GM18870 (cell line): Measurements from ENCODE around the gene ROBO1.

ENCODE experiments used
- ATAC-seq: cut with Tn5 transposase; IDR thresholded peaks from one replicate; pipeline ENCODE4 v1.9.1; 2021; ENCODE audit warnings: moderate library complexity; ENCODE audit not compliant: unreplicated experiment

ROBO1 gene

DNA sequence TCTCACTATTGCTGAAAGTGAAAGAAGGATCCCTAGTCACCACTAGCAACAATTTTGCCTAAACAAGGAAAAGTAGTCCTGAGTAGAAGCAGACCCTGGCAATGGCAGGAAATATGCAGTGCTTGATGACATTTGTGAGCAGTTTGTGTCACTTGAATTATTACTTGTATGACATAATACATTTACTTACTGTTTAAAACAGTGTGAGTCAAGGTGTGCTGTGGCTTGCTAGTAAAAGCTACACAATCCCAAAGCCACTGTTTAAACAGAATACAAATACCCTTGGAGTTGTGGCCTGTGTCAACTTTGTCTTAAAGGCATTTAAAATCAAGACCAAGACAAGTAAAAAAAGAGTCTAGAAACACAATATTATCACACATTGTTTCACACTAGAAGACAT is 775.4 kb downstream of the ROBO1 start:
- ATAC-seq, result no peak

DNA sequence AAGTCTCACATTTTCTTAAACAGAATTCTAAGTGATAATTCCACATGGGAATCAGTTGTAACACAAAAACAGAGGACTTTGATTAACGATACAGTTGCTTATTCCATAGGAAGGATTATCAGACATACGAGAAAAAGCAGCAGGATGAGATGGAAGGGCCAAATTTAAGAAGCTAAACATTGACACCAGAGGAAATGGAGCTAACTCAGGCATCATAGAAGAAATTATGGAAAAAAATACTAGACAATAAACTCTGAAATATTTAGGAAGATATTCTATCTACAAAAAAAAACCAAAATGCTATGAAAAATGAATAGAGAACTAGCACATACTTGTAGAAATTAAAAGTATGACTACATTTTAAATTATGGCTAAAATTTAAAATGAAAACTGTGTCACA is 776.1 kb downstream of the ROBO1 start:
- no peak for ATAC-seq

DNA sequence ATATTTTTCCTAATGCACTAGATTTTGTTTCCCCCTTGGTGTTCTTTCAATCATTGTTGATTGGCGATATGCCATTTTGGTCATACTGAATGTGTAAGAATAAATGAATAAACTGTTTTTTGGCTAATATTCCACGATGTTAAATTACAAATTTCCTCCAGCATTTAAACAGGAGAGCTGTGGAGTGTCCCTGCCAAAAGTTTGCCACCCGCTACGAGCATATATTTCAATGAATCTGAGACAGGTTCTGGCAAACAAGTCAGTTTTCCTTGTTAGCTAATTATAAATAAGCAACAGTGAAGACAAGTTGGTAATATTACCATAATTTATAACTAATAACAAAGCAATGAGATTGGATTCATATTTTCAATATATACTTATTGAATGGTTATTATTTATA is 777.6 kb downstream of the ROBO1 start:
- no peak for ATAC-seq

DNA sequence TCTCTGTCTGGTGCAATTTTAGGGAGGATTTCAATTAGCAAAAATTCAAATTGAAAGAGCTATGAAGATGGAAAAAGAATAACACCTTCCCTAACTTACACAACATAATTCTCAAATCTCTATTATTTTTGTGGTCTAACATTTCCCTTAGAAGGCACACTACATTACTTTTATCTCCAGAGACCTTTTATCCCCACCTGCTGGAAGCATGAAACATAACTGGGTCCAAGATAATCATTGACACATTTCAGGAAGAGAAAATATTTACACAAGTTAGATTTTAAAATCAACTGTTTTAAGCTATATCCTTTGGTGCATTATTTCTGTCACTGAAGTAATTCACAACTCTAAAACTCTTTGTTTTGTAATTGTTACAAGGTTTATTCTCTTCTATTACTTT is 779.5 kb downstream of the ROBO1 start:
- peak; percentile 61 for ATAC-seq

DNA sequence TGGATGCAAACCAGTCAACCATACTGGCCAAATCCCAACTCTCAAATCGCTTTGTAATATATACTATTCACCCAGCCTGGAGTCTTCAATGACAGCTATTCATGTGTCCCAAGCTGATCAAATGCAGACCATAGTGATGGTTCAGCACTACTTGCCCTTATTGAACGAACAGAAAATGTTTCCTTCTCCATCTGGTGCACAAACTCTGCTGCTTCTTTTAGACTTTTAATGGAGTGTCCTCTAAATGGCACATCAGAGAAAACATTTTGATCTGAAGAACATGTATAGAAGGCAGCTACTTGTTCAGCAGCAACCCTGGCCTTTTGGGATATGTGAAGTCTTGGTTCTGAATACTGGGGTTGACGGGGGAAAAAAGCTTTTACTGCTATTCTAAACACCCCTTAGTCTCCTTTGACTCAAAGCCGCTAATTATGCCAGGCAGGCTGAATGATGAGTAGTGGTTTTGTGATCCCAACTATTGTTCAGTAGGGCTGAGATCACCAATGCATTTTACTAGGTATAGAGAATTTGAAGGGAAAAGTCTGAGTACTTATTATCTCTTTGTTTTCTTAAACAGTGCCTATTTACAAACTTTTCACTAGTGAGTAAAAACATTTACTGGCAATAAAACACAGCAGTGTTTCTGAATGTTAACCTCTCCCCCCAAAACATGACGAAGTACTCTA is 781.2 kb downstream of the ROBO1 start:
- ATAC-seq, result no peak

DNA sequence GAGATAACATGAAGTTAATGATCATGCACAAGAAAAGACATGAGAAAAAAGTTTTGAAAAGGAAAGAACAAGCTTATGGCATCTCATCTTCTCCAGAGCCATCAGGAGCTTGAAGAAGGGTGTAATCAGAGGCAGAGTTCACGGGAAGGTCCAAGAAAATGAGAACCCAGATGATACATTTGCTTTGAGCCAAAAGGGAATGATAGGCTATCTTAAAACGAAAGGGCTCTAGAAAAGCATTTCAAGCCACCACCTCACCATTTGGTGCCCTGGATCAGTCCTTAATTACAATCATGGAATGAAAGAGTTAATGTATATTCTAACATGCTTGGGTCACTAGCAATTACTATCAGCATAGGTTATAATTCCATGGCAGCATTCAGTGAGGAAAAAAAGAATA is 781.8 kb downstream of the ROBO1 start:
- ATAC-seq, result no peak

DNA sequence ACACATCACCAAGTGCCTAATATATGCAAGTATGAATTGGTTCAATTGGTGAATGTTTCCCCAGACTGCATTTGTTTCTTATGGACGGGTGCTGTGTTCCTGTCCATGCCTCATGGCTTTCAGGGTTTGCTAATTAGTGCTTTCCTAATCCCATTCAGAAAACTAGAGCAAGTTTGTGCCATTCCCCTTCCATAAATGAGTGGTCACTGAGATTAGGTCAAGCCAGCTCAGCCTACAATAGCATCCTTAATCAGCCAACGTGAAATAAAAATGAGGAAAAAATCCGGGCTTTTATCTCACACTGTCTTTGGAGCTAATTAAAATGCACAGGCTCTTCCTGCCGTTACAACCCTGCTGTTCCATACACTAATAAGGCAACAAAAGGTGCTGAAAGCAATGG is 788.8 kb downstream of the ROBO1 start:
- no peak for ATAC-seq

DNA sequence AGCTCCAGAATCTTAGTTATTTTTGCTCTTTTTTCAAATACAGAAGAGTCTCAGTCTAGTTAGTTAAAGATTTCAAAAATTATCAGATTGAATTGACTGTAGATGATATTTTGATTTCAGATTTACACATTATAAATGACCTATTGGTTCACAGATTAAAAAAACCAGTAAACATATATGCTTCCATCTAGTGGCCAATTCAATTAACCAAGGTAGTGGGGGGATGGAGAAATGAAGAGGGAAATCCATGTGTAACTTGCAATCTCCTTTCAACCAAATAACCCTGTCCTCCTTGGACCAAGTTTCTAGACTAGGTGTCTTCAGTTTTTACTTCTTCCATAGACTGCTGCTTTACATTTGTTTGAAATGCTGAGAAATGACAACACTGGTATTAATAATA is 789.8 kb downstream of the ROBO1 start:
- ATAC-seq, result no peak

DNA sequence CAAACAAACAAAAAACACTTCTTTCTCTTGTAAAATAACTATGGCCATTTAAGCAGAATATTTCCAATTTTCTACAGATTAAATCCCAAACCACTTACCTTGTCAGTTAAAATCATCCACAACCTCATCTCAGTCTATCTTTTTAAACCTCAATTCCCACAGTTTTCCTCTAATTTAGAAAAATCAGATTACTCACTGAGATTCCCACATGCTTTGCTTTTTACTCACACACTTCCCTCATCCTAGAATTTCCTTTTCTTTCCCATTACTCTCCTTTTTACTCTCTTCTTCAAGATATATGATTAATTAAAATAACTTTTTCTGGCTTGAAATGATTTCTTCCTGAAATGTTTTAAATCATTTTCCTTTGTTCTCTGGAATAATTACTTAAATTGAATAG is 790.7 kb downstream of the ROBO1 start:
- no peak for ATAC-seq

DNA sequence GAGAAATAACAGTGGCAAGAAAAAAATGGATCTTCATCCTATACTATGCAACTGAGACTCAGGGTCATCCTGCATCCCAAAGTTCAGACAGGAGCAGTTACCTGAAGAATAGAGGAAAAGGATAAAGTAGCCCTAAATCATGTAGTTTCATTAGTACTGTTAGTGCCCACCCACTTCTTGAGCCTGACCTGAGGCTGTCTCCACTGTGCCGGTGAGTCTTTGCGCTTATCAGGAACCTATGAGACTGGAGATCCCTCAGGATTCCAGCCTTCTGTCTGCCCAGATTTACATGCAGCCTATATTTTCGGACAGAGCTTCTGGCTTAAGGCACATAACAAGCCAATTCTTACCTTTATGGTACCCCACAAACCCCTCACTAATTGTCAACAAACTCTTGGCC is 791.6 kb downstream of the ROBO1 start:
- ATAC-seq, result no peak

DNA sequence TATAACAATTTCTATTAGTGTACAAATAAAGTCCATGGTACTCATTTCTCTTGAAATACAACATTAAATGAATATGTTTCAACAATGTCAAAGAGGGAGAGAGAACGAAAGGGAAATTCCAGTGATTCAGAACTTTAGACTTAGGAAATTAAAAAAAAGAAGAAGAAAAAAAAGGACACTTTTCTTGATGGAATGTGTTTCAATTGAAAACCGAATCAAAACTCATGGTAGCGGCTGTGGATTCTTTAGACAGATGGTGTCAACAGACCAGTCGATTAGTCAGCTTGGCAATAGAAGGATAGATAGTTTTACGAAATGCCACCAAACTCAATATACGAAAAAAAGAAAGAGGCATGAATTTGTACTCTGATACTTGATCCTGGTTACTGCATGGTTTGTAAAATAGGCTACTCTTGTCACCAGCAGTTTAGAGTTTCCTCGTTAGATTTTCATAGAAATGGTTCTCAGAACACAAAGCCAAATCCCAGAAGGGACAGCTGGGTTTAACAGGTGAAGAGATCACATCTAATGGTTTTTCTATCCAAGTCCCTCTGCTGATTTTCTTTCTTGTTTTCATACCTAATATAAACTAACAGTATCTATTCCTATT is 793.5 kb downstream of the ROBO1 start:
- ATAC-seq, result no peak

DNA sequence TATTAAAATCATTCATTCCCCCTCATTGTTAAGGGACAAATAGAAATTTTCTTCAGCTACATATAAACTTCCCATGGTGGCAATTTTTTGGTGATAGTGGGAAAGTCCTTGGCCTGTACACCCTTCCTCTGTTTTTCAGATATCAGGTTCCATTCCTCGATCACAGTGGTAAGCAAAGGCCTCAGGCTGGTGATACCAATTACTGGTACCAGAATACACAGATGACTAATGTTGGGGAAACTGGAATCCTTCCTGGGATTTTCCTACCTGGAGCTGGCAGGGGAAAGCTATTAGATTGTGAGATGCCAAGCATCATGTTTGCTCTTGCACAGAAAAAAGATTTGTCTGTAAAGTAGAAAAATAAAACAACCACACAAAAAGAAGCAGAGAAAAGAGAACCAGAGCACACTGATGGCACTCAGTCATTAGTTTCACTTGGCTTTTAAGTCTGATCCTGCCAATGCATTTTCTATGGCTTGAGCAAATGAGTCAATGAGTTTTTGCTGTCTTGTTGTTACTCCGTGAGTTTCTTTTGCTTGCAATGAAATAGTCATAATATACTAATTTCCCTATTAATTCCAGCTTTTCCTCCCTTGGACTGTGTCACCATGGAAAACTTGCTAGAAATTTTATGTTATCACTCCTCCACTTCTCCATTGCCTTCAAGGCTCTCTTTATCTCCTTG is 795.0 kb downstream of the ROBO1 start:
- no peak for ATAC-seq

DNA sequence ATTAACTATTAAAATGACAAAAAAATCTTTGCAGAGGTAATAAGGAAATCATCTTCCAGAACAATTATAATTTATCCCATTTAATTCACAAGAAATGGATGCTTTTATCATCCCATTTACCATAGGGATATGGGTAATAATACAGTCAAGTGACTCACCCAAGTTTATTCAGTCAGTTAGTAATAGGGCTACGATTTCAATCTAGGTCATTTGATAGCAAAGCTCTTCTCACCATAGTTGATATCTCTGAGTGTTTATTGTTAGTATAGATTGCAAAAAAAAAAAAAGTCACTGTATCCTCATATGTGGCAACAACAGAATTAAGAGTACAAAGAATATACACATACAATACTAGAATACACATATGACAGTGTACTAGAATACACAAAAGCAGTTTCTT is 797.1 kb downstream of the ROBO1 start:
- ATAC-seq, result no peak

DNA sequence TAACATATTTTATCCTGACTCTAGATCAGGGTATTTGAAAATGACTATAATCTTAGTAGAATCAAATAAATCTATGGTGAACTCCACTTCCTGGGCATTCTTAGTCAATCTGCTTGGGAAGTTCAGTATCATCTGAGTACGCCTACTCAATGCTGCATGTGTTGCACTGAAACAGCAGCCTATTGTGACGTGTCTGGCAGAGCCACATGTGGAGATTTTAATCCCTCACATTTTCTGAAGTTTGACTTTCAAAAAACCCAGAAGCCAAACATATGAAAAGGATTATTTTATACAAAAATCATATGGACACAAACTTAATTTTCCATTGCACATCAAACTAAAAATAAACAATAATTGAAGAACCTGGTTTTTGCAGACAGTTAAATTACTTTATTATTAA is 798.3 kb downstream of the ROBO1 start:
- ATAC-seq, result no peak

DNA sequence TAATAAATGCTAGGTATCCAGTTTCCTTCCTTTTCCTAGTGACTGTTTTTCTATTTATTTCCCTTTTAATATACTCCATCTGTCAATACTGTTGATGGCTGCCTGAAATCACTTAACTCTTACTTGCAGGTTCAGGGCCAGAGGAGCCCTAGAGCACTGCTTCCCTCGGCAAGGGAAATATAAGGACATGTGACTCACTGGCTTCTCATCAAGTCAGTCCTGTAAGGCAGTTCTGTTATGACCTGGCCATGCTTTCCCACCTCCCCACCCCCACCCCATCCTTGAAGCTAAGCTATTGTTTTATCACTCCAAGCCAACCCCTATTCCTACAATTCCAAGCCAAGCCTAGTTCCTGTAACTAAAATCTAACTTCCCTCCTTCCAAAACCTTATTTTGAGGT is 800.7 kb downstream of the ROBO1 start:
- no peak for ATAC-seq

DNA sequence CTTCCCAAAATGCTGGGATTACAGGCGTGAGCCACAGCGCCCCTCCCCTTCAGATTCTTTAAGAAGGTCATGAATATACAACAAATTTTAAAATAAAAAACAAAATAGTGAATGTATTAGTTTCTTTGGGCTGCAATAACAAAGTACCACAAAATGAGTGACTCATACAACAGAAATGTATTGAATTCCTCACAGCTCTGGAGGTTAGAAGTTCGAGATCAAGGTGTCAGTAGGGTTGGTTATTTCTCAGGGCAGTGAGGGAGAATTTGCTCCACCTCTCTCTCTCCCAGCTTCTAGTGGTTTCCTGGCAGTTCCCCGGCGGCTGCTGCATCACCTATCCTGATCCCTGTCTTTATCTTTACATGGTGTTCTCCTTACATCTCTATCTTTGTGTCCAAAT is 804.0 kb downstream of the ROBO1 start:
- no peak for ATAC-seq

DNA sequence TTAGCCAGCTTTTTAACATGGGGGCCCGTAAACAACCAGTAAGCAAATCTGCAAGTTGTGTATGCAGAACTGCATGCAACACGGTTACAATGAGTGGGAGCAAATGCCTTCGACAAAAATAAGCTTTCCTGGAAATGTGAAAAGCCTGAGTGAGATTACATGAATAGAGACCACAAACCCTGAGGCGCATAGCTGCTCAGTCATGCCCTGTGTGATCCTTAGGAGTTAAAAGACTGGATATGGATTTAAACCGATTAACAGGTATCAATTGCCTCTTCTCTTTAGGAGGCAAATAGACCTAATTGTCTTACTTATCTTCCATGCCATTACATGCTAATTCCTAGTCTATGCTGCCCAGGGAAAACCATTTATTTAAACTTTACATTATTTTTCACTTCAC is 810.3 kb downstream of the ROBO1 start:
- no peak for ATAC-seq

DNA sequence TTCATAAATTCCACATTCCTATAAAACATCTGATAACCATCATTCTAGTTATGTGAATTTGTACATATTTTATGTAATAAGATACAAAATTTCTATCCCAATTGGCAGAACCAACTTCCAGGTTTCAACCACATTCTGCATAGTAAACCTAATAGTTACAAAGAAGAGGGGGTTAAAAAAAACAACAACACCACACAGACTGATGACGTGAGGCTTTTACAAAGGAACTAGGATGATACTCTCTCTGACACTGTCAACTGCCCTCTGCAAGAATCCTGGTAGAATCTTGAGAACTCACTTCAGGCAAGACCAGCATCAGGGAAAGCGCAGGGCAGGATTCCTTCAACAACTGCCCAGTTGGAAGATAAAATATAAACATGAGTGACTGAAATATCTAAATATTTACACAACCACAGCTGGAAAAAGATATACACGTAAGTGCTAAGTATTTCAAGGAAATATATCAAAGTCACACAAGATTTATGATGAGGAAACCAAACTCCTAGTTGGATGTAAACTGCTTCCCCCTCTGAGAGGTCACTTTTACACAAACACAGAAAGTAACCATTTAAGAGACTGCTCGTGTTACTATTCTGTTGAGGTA is 816.4 kb downstream of the ROBO1 start:
- ATAC-seq, result no peak

DNA sequence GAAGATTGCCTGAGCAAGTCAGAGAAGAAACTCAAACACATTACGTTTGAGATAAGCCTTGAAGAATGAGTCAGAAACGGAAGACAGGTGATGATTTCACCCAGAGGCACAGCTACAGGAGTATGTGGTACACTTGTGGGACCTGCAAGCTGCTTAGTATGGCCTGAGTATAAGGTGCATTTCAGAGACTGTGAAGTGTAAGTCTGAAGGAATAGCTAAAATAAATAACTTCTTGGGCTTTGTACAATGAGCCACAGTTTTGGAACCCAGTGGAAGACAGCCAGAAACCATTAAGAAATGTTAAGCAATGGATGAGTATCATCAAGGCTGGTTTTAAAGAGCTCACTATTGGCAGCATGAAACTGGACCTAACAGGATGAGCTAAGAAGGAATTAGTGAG is 826.2 kb downstream of the ROBO1 start:
- ATAC-seq, result peak; percentile 77

DNA sequence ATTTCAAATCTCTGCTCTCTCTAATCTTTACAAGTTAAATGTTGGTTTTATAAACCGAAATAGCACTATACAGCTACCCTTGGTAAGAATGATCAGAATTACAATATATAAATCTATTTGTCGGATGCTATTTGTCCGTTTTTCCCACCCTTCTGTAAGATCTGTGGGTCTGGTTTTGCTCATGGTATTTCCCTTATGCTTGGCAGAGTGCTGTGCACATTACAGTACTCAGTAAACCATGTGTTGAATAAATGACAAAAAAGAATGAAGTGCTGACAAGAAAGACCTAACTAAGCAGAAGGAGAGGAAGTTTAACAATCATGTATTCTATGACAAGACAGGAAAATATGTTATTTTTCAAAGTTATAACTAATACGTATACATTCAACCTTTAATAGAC is 827.2 kb downstream of the ROBO1 start:
- no peak for ATAC-seq

DNA sequence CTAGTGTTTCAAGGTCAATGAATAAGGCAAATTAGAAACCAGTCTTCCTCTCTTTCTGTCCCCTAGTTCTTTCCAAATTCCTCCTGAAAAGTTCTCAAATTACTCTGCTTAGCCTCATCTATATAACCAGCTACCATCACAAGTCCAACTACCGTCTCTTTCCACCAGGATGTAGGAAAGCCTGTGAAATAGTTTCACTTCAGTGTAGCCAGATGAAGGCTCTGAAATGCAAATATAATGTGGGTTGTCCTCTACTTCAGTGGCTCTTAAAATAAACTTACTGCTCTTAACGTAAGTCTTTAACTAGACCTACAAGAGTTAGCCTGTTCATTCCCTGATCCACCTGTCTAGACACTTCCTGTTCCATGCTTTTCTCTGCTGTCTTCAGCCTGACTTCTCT is 827.7 kb downstream of the ROBO1 start:
- ATAC-seq, result peak; percentile 66

DNA sequence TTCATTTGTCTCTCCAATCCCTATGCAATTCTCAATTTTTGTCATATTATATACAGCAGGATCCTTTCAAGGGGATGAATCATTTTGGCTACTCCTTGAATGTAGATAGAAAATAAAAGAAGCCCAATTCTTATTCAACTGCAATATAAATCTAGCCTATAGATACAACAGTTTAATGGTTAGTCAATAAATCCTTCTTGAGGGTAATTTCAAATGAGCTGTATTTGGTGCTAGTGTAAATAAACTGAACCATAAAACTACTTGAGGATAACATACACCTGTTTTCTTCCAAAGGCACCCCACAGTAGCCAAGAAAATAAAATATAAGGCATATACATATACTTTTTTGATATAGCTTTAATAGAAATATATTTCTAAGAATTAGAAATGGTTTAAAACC is 830.3 kb downstream of the ROBO1 start:
- no peak for ATAC-seq
